ENCODE data around the gene TWF1. TPM values are rescaled to one million over a fixed set of nuclear protein-coding genes. Genes with fewer than 3 reads are reported as not detected.

TWF1 gene
- total RNA-seq, 1 experiment from 2014 or later, result 140 TPM

DNA sequence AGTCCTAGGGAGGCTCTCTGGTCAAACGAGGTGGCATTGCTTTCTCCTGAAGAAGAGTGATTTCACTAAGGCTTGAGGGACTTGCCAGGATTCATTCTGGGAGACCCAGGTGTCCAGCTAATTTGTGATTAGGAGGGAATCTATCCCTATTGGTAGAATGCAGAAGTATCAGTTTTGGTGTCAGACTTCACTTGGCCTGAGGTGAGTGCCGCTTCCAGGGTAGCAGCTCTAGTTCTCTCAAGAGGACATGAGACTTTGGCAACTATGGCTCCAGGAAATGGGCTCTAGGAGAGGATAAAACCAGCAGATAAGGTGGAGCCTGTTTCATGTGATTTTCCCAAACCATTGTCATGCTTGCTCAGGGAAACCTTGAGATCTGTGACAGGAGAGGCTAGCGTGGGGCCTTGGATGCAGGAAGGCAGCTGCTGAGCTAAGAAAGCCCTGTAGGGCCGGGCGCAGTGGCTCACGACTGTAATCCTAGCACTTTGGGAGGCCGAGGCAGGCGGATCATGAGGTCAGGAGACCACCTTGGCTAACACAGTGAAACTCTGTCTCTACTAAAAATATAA is 18.2 kb upstream of the TWF1 start:
- ChIA-PET POLR2A (no interaction called here), CTCF (no interaction called here)
- no TSS peak for BruUV-seq (replicated peaks)
- H3K4me3 ChIP-seq (ENCODE audit: low read depth, low read length), result no peak overlapping the region
- Mint-ChIP-seq H3K36me3 (ENCODE audit: insufficient read depth, unreplicated experiment) (no peaks in the 10 kb centered on the region), H3K4me3 (ENCODE audit: unreplicated experiment) (no peak overlapping the region), H3K4me1 (ENCODE audit: low read depth, unreplicated experiment) (peaks cover 6% of the 10 kb centered on the region), H3K9me3 (ENCODE audit: unreplicated experiment) (no peaks in the 10 kb centered on the region), H3K27me3 (ENCODE audit: insufficient read depth, unreplicated experiment) (no peaks in the 10 kb centered on the region), H3K27ac (ENCODE audit: unreplicated experiment) (no peak overlapping the region)
- H3K9me3 ChIP-seq, result no peaks in the 10 kb centered on the region
- TF ChIP-seq, protein P1, sequence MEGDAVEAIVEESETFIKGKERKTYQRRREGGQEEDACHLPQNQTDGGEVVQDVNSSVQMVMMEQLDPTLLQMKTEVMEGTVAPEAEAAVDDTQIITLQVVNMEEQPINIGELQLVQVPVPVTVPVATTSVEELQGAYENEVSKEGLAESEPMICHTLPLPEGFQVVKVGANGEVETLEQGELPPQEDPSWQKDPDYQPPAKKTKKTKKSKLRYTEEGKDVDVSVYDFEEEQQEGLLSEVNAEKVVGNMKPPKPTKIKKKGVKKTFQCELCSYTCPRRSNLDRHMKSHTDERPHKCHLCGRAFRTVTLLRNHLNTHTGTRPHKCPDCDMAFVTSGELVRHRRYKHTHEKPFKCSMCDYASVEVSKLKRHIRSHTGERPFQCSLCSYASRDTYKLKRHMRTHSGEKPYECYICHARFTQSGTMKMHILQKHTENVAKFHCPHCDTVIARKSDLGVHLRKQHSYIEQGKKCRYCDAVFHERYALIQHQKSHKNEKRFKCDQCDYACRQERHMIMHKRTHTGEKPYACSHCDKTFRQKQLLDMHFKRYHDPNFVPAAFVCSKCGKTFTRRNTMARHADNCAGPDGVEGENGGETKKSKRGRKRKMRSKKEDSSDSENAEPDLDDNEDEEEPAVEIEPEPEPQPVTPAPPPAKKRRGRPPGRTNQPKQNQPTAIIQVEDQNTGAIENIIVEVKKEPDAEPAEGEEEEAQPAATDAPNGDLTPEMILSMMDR (IDR thresholded peaks at IDR 0.05; ENCODE audit: insufficient read depth in 1 of 2, low read depth in 1 of 2, low read length in 1 of 2, severe bottlenecking in 1 of 2, unreplicated experiment in 1 of 2), result no peak
- intact Hi-C loops (cut with micrococcal nuclease; ENCODE audit: unreplicated experiment), result no loop called here
- DNase-seq, result no peak
- H3K36me3 ChIP-seq (ENCODE audit: control insufficient read depth, insufficient read depth, low read length), result no peaks in the 10 kb centered on the region
- no peaks in the 10 kb centered on the region for H3K27me3 ChIP-seq (replicated peaks; ENCODE audit: control insufficient read depth, insufficient read depth, low read length)
- H3K4me1 ChIP-seq, result peaks cover 3% of the 10 kb centered on the region; the same call in 1 of the 2 replicates

DNA sequence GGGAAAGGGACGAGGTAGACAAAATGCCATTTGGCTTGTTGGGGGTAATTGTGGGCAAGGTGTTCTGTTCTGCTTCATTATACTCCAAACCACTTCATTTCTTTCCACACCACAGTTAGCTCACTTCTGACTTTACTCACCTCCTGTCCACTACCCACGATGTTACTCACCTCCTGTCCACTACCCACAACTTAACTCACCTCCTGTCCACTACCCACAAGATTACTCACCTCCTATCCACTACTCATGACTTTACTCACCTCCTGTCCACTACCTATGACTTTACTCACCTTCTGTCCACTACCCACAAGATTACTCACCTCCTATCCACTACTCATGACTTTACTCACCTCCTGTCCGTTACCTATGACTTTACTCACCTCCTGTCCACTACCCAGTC is 10.1 kb upstream of the TWF1 start:
- BruUV-seq (replicated peaks), result no TSS peak
- Histone ChIP-seq H3K4me3 (ENCODE audit: low read depth, low read length) (no peak overlapping the region), H3K27me3 (replicated peaks; ENCODE audit: control insufficient read depth, insufficient read depth, low read length) (no peaks in the 10 kb centered on the region), H3K9me3 (no peaks in the 10 kb centered on the region), H3K36me3 (ENCODE audit: control insufficient read depth, insufficient read depth, low read length) (no peaks in the 10 kb centered on the region), H3K4me1 (no peaks in the 10 kb centered on the region)
- CTCF ChIA-PET, result interaction anchor here (1.5 kb wide), 1 partner anchor 66 kb away, joined by 4 read pairs; no protein-coding TSS in a partner anchor
- intact Hi-C loops (cut with micrococcal nuclease; ENCODE audit: unreplicated experiment), result no loop called here
- Mint-ChIP-seq H3K36me3 (ENCODE audit: insufficient read depth, unreplicated experiment) (no peaks in the 10 kb centered on the region), H3K4me3 (ENCODE audit: unreplicated experiment) (no peak overlapping the region), H3K4me1 (ENCODE audit: low read depth, unreplicated experiment) (peaks cover 13% of the 10 kb centered on the region), H3K27me3 (ENCODE audit: insufficient read depth, unreplicated experiment) (no peaks in the 10 kb centered on the region), H3K27ac (ENCODE audit: unreplicated experiment) (no peak overlapping the region), H3K9me3 (ENCODE audit: unreplicated experiment) (no peaks in the 10 kb centered on the region)
- POLR2A ChIA-PET, result no interaction called here
- TF ChIP-seq, protein P1 (IDR thresholded peaks at IDR 0.05; ENCODE audit: insufficient read depth in 1 of 2, low read depth in 1 of 2, low read length in 1 of 2, severe bottlenecking in 1 of 2, unreplicated experiment in 1 of 2), result no peak
- DNase-seq, result no peak

DNA sequence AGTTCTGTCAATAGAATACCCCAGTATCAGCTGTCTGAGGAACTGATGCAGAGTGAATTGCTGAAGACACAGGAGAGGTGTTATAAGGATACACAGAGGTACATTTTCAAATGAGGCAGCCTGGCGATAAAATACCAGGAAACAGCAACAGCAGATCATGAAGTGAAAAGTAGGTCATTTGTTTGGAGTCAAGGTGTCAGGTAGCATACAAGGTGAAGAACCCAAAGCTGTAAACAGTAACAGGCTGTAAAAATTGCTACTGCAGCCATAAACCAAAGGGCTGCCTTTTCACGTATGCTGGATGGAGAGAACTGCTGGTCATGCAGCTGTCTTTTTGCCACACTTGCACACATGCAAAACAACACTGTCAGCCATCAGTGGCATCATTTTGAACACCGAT is 9.3 kb upstream of the TWF1 start:
- intact Hi-C loops (cut with micrococcal nuclease; ENCODE audit: unreplicated experiment), result no loop called here
- Mint-ChIP-seq H3K4me3 (ENCODE audit: unreplicated experiment) (no peak overlapping the region), H3K27me3 (ENCODE audit: insufficient read depth, unreplicated experiment) (no peaks in the 10 kb centered on the region), H3K36me3 (ENCODE audit: insufficient read depth, unreplicated experiment) (no peaks in the 10 kb centered on the region), H3K9me3 (ENCODE audit: unreplicated experiment) (no peaks in the 10 kb centered on the region), H3K4me1 (ENCODE audit: low read depth, unreplicated experiment) (peaks cover 13% of the 10 kb centered on the region), H3K27ac (ENCODE audit: unreplicated experiment) (no peak overlapping the region)
- POLR2A ChIA-PET, result no interaction called here
- Histone ChIP-seq H3K4me1 (no peaks in the 10 kb centered on the region), H3K27me3 (replicated peaks; ENCODE audit: control insufficient read depth, insufficient read depth, low read length) (no peaks in the 10 kb centered on the region), H3K4me3 (ENCODE audit: low read depth, low read length) (no peak overlapping the region), H3K36me3 (ENCODE audit: control insufficient read depth, insufficient read depth, low read length) (no peaks in the 10 kb centered on the region), H3K9me3 (no peaks in the 10 kb centered on the region)
- BruUV-seq (replicated peaks), result no TSS peak
- TF ChIP-seq, protein P1 (IDR thresholded peaks at IDR 0.05; ENCODE audit: insufficient read depth in 1 of 2, low read depth in 1 of 2, low read length in 1 of 2, severe bottlenecking in 1 of 2, unreplicated experiment in 1 of 2), result no peak
- no peak for DNase-seq
- CTCF ChIA-PET, result interaction anchor here (1.5 kb wide), 1 partner anchor 67 kb away, joined by 4 read pairs; no protein-coding TSS in a partner anchor

Measured in Caco-2 (cell line).